Measurements from ENCODE around the gene SCRT2. TPM values are rescaled to one million over a fixed set of nuclear protein-coding genes. Genes with fewer than 3 reads are reported as not detected.

SCRT2 gene
- total and polyA plus RNA-seq, 4 experiments from 2014 or later: not detected

DNA sequence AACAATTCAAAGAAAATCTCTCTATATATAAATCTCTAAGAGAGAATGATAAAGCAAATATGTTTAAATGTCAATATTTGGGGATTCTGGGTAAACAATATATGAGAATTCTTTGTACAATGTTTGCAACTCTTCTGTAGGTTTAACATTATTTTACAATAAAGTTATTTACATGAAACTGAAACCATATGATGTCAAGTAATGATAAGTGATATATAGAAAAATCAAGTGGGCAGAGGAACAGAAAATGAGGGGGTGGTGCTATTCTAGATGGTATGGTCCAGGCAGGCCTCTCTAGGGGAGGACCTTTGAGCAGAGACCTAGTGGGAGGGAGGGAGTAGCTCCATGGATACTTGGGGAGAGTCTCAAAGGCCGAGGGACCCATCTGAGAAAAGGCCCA lies 16.4 kb upstream of the SCRT2 start:
- CTCF ChIA-PET (ENCODE audit: partially characterized antibody): no interaction called here
- H3K4me1 ChIP-seq (ENCODE audit: insufficient read depth, low read length): no peaks in the 10 kb centered on the region
- intact Hi-C loops (cut with micrococcal nuclease): no loop called here
- H3K9me3 ChIP-seq (ENCODE audit: control insufficient read depth in 1 of 2, low read length in 2 of 2): no peaks in the 10 kb centered on the region
- H3K36me3 Mint-ChIP-seq: no peaks in the 10 kb centered on the region
- H3K4me3 Mint-ChIP-seq: no peak overlapping the region
- no peaks in the 10 kb centered on the region for H3K4me1 Mint-ChIP-seq
- no peak for DNase-seq
- H3K27ac Mint-ChIP-seq: no peak overlapping the region
- H3K36me3 ChIP-seq (ENCODE audit: insufficient read depth, low read length): no peaks in the 10 kb centered on the region
- H3K27ac ChIP-seq (ENCODE audit: low read depth, low read length): no peak overlapping the region
- H3K4me3 ChIP-seq (ENCODE audit: low read length in 2 of 2): no peak overlapping the region
- H3K9me3 Mint-ChIP-seq: peaks cover 0 to 2% (median 0%) of the 10 kb centered on the region in 8 donors
- H3K27me3 ChIP-seq (ENCODE audit: insufficient read depth, low read length): no peaks in the 10 kb centered on the region
- POLR2A ChIA-PET (ENCODE audit: partially characterized antibody): no interaction called here
- H3K27me3 Mint-ChIP-seq: peaks cover 10 to 26% of the 10 kb centered on the region in 2 donors

DNA sequence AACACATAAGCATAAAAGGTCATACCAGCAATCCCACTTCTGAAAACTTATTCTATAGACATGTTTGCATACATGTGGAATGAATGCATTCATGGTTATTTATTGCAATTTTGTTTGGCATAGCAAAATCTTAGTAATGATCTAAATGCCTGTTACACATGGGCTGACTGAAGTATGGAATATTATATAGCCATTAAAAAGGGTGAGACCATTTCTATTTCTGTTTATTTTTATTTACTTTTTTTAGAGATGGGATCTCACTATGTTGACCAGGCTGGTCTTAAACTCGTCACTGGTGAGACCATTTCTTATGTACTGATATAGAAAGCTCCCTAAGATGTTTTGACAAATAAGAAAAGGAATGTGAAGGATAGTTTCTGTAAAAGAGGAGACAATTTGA lies 14.3 kb upstream of the SCRT2 start:
- Histone ChIP-seq H3K27ac (ENCODE audit: low read depth, low read length) (no peak overlapping the region), H3K4me3 (ENCODE audit: low read length in 2 of 2) (no peak overlapping the region), H3K36me3 (ENCODE audit: insufficient read depth, low read length) (no peaks in the 10 kb centered on the region), H3K9me3 (ENCODE audit: control insufficient read depth in 1 of 2, low read length in 2 of 2) (no peaks in the 10 kb centered on the region), H3K27me3 (ENCODE audit: insufficient read depth, low read length) (no peaks in the 10 kb centered on the region), H3K4me1 (ENCODE audit: insufficient read depth, low read length) (no peaks in the 10 kb centered on the region)
- no peaks in the 10 kb centered on the region for H3K36me3 Mint-ChIP-seq
- ChIA-PET POLR2A (ENCODE audit: partially characterized antibody) (no interaction called here), CTCF (ENCODE audit: partially characterized antibody) (no interaction called here)
- no peak overlapping the region for H3K4me3 Mint-ChIP-seq
- intact Hi-C loops (cut with micrococcal nuclease): no loop called here
- peaks cover 0 to 2% (median 0%) of the 10 kb centered on the region in 8 donors for H3K9me3 Mint-ChIP-seq
- DNase-seq: no peak
- peaks cover 10 to 25% of the 10 kb centered on the region in 2 donors for H3K27me3 Mint-ChIP-seq
- no peak overlapping the region for H3K27ac Mint-ChIP-seq
- H3K4me1 Mint-ChIP-seq: no peaks in the 10 kb centered on the region

GRCh38 chr20:689348-689747 lies 13.7 kb upstream of the SCRT2 start:
- H3K4me3 Mint-ChIP-seq: no peak overlapping the region
- peaks cover 10 to 24% of the 10 kb centered on the region in 2 donors for H3K27me3 Mint-ChIP-seq
- H3K9me3 ChIP-seq (ENCODE audit: control insufficient read depth in 1 of 2, low read length in 2 of 2): no peaks in the 10 kb centered on the region
- peaks cover 0 to 2% (median 0%) of the 10 kb centered on the region in 8 donors for H3K9me3 Mint-ChIP-seq
- H3K4me1 Mint-ChIP-seq: no peaks in the 10 kb centered on the region
- no peak overlapping the region for H3K27ac ChIP-seq (ENCODE audit: low read depth, low read length)
- no peak overlapping the region for H3K27ac Mint-ChIP-seq
- H3K36me3 ChIP-seq (ENCODE audit: insufficient read depth, low read length): no peaks in the 10 kb centered on the region
- H3K4me3 ChIP-seq (ENCODE audit: low read length in 2 of 2): no peak overlapping the region
- no peaks in the 10 kb centered on the region for H3K27me3 ChIP-seq (ENCODE audit: insufficient read depth, low read length)
- no peaks in the 10 kb centered on the region for H3K4me1 ChIP-seq (ENCODE audit: insufficient read depth, low read length)
- intact Hi-C loops (cut with micrococcal nuclease): no loop called here
- ChIA-PET CTCF (ENCODE audit: partially characterized antibody) (no interaction called here), POLR2A (ENCODE audit: partially characterized antibody) (no interaction called here)
- no peak for DNase-seq
- no peaks in the 10 kb centered on the region for H3K36me3 Mint-ChIP-seq

DNA sequence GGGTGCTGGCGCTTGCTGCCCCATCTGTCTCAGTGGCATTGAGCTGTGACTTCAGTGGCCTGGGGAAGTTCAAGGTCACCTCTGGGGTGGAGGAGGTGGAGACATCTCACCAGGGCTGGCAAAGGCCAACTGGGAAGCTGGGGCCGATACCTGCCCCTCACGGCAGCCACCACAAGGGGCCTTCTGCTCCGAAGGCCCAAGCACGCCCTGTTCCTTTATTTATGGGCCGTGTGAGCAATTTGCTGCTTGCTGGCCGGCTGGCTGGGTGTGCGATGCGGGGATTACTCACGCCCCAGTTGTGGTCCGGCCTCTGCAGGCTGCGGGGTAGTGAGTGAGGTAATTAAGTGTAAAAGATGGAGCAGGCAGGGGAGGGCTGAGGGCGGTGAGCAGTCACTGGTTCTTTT lies 13.2 kb upstream of the SCRT2 start:
- no peak overlapping the region for H3K27ac ChIP-seq (ENCODE audit: low read depth, low read length)
- no peaks in the 10 kb centered on the region for H3K4me1 Mint-ChIP-seq
- POLR2A ChIA-PET (ENCODE audit: partially characterized antibody): no interaction called here
- no peak overlapping the region for H3K4me3 Mint-ChIP-seq
- H3K4me1 ChIP-seq (ENCODE audit: insufficient read depth, low read length): no peaks in the 10 kb centered on the region
- intact Hi-C loops (cut with micrococcal nuclease): no loop called here
- H3K4me3 ChIP-seq (ENCODE audit: low read length in 2 of 2): no peak overlapping the region
- no peaks in the 10 kb centered on the region for H3K36me3 ChIP-seq (ENCODE audit: insufficient read depth, low read length)
- H3K27me3 ChIP-seq (ENCODE audit: insufficient read depth, low read length): no peaks in the 10 kb centered on the region
- CTCF ChIA-PET (ENCODE audit: partially characterized antibody): no interaction called here
- peaks cover 0 to 2% (median 0%) of the 10 kb centered on the region in 8 donors for H3K9me3 Mint-ChIP-seq
- H3K27me3 Mint-ChIP-seq: peaks cover 10 to 21% of the 10 kb centered on the region in 2 donors
- H3K27ac Mint-ChIP-seq: no peak overlapping the region
- no peak for DNase-seq
- H3K9me3 ChIP-seq (ENCODE audit: control insufficient read depth in 1 of 2, low read length in 2 of 2): no peaks in the 10 kb centered on the region
- H3K36me3 Mint-ChIP-seq: no peaks in the 10 kb centered on the region

DNA sequence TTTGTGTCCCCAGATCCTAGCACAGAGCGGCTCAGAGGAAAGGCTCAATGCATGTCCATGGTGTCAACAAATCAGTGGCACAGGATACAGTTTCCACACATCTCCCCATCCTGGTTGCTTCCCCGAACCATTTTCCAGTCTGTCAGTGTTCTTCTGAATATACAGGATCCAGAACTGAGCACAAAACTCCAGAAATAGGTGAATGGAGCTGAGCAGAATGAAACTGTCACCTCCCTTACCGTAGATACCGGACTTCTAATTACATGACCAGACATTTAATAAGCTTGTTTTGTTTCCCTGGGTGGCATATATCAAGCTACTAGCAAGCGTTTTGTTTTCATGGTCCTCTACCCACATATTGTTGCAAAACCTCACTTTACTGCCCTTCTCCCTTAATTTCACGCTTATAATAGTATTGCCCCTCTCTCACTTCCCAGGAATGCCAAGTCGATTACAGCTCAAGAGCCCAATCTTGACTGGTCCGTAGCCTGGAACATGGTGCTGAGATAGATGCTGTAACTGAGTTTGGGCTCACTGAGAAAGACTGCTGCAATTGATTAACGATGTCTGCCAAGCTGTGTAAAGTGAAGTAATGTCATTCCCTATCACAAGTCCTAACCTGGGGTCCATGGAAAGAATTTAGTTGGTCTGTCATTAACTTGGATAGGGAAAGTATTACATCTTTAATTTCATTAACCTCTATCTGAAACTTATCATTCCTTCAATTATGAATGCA lies 12.0 kb upstream of the SCRT2 start:
- Histone ChIP-seq H3K4me1 (ENCODE audit: insufficient read depth, low read length) (no peaks in the 10 kb centered on the region), H3K4me3 (ENCODE audit: low read length in 2 of 2) (no peak overlapping the region), H3K27ac (ENCODE audit: low read depth, low read length) (no peak overlapping the region), H3K9me3 (ENCODE audit: control insufficient read depth in 1 of 2, low read length in 2 of 2) (no peaks in the 10 kb centered on the region), H3K27me3 (ENCODE audit: insufficient read depth, low read length) (no peaks in the 10 kb centered on the region), H3K36me3 (ENCODE audit: insufficient read depth, low read length) (no peaks in the 10 kb centered on the region)
- peaks cover 0 to 2% (median 0%) of the 10 kb centered on the region in 8 donors for H3K9me3 Mint-ChIP-seq
- ChIA-PET CTCF (ENCODE audit: partially characterized antibody) (interaction anchor here (0.8 kb wide), 1 partner anchor 29 kb away, joined by 3 read pairs; no protein-coding TSS in a partner anchor), POLR2A (ENCODE audit: partially characterized antibody) (no interaction called here)
- no peaks in the 10 kb centered on the region for H3K36me3 Mint-ChIP-seq
- no peak overlapping the region for H3K27ac Mint-ChIP-seq
- no peak overlapping the region for H3K4me3 Mint-ChIP-seq
- peaks cover 10 to 25% of the 10 kb centered on the region in 2 donors for H3K27me3 Mint-ChIP-seq
- DNase-seq: no peak
- intact Hi-C loops (cut with micrococcal nuclease): no loop called here
- H3K4me1 Mint-ChIP-seq: no peaks in the 10 kb centered on the region

DNA sequence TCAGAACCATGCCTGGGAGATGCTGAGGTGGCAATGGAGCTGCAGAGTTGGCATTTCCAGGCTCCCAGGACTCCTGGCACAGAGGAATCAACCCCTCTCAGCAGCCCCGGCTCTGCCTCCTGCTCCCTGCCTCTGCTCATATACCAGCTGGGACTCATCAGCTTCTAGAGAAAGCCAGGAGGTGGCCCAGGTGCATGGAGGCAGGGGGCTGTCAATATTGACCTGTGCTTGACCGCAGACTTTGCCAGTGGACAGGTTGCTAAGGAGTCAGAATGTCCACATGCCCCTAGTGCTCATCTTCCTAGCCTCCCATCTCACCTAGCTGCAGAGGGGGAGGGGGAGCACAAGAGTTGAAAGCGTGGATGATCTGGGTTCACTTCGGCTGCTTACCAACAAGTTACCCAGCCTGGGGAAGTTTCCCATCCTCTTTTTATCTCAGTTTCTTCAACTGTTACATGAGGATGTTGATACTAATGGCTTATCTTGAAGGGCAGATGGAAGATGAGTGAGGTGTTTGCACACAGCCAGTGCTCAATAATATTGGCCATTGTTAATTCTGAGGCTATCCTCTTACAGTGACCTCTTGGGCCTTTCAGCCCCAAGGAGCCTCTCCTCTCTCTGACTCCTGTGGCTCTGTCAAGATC lies 9.2 kb upstream of the SCRT2 start:
- H3K36me3 ChIP-seq (ENCODE audit: insufficient read depth, low read length): no peaks in the 10 kb centered on the region
- H3K4me3 ChIP-seq (ENCODE audit: low read length in 2 of 2): no peak overlapping the region
- POLR2A ChIA-PET (ENCODE audit: partially characterized antibody): no interaction called here
- intact Hi-C loops (cut with micrococcal nuclease): no loop called here
- H3K27ac Mint-ChIP-seq: no peak overlapping the region
- H3K4me1 Mint-ChIP-seq: no peaks in the 10 kb centered on the region
- H3K27me3 ChIP-seq (ENCODE audit: insufficient read depth, low read length): no peaks in the 10 kb centered on the region
- H3K9me3 ChIP-seq (ENCODE audit: control insufficient read depth in 1 of 2, low read length in 2 of 2): no peaks in the 10 kb centered on the region
- no peaks in the 10 kb centered on the region for H3K4me1 ChIP-seq (ENCODE audit: insufficient read depth, low read length)
- no peaks in the 10 kb centered on the region for H3K36me3 Mint-ChIP-seq
- peaks cover 0 to 1% (median 0%) of the 10 kb centered on the region in 8 donors for H3K9me3 Mint-ChIP-seq
- DNase-seq: no peak
- H3K27me3 Mint-ChIP-seq: peaks cover 20 to 34% of the 10 kb centered on the region in 2 donors
- no peak overlapping the region for H3K4me3 Mint-ChIP-seq
- CTCF ChIA-PET (ENCODE audit: partially characterized antibody): no interaction called here
- no peak overlapping the region for H3K27ac ChIP-seq (ENCODE audit: low read depth, low read length)

DNA sequence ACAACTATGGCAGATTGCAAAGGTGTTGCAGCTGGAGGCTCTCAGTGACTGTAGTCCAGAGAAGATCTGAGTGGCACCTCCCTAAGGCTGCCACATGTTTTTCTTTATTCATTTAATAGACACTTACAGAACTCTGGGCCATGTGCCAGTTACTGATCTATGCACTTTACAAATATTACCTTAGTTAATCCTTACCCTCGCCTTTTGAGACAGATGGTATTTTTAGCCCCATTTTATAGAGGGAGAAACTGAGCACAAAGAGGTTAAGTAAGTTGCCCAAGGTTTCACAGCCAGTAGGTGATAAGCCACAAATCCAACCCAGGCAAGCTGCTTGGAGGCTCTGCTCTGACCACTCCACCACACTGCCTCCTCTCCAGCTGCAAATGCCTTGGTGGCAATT lies 6.5 kb upstream of the SCRT2 start:
- no peak overlapping the region for H3K4me3 ChIP-seq (ENCODE audit: low read length in 2 of 2)
- no peak overlapping the region for H3K27ac ChIP-seq (ENCODE audit: low read depth, low read length)
- ChIA-PET POLR2A (ENCODE audit: partially characterized antibody) (no interaction called here), CTCF (ENCODE audit: partially characterized antibody) (interaction anchor here (0.9 kb wide), 1 partner anchor 15 kb away, joined by 4 read pairs; no protein-coding TSS in a partner anchor)
- Mint-ChIP-seq H3K4me1 (no peaks in the 10 kb centered on the region), H3K27me3 (peaks cover 34 to 40% of the 10 kb centered on the region in 2 donors), H3K9me3 (peaks cover 0 to 1% (median 0%) of the 10 kb centered on the region in 8 donors), H3K4me3 (no peak overlapping the region), H3K27ac (no peak overlapping the region), H3K36me3 (no peaks in the 10 kb centered on the region)
- H3K27me3 ChIP-seq (ENCODE audit: insufficient read depth, low read length): peaks cover 9% of the 10 kb centered on the region
- no peak for DNase-seq
- H3K4me1 ChIP-seq (ENCODE audit: insufficient read depth, low read length): no peaks in the 10 kb centered on the region
- no peaks in the 10 kb centered on the region for H3K9me3 ChIP-seq (ENCODE audit: control insufficient read depth in 1 of 2, low read length in 2 of 2)
- intact Hi-C loops (cut with micrococcal nuclease): no loop called here
- H3K36me3 ChIP-seq (ENCODE audit: insufficient read depth, low read length): no peaks in the 10 kb centered on the region
